WI38 (cell line): ENCODE results near the gene HGS.
"Not testable (repeated sequence)": the region's sequence is repeated elsewhere in the genome, so short reads cannot be mapped to it uniquely, and the experiment has no call there.

Experiments used
- H3K4me3 ChIP-seq: 2 replicates; pipeline ENCODE4 v1.5.1; 2011; ENCODE audit warnings: low read depth, mild to moderate bottlenecking, control low read depth, low read length
- TF ChIP-seq, protein P1 (sequence below): IDR thresholded peaks from 2 replicates; pipeline ENCODE4 v1.5.1; 2012; ENCODE audit warnings: low read depth, mild to moderate bottlenecking, control low read depth, low read length

The HGS gene

DNA sequence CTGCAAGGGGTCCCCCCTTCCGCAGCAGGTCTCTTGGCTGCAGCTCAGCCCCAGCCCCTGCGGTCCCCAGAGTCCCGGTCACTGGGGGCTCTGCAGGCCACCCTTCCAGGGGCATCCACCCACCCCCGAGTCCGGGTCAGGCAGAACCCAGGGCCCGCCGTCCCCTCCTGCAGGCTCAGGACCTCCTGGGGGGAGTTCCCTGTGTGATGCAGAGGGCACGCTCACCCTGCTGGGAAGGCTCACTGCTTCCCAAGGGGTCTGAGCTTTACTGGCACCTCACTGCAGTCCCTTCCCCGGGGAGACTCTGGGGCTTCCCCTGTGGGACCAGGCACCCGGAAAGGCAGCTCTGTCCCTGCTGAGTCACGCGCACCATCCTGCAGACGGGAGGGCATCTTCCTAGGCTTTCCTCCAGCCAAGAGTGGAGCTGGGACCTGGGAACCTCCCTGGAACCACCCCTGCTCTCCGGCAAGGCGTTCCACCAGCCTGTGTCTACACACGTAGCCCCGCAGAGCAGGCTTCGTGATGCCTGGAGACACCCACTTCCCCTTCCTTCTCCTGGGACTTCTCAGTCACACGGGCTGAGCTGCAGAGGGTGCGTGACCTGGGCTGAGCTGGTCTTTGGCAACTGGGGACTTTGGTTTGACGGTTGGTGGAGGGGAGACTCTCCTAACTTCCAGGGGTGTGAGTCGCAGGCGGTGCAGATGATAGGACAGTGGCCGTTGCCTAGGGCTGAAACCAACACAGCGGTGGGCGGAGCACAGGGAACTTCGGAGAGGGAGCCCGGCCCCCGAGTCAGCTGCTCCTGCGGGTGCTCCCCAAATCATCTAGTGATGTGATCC lies 51.7 kb downstream of the HGS start:
- no peak overlapping the region for H3K4me3 ChIP-seq
- TF ChIP-seq, protein P1, sequence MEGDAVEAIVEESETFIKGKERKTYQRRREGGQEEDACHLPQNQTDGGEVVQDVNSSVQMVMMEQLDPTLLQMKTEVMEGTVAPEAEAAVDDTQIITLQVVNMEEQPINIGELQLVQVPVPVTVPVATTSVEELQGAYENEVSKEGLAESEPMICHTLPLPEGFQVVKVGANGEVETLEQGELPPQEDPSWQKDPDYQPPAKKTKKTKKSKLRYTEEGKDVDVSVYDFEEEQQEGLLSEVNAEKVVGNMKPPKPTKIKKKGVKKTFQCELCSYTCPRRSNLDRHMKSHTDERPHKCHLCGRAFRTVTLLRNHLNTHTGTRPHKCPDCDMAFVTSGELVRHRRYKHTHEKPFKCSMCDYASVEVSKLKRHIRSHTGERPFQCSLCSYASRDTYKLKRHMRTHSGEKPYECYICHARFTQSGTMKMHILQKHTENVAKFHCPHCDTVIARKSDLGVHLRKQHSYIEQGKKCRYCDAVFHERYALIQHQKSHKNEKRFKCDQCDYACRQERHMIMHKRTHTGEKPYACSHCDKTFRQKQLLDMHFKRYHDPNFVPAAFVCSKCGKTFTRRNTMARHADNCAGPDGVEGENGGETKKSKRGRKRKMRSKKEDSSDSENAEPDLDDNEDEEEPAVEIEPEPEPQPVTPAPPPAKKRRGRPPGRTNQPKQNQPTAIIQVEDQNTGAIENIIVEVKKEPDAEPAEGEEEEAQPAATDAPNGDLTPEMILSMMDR, result no peak

DNA sequence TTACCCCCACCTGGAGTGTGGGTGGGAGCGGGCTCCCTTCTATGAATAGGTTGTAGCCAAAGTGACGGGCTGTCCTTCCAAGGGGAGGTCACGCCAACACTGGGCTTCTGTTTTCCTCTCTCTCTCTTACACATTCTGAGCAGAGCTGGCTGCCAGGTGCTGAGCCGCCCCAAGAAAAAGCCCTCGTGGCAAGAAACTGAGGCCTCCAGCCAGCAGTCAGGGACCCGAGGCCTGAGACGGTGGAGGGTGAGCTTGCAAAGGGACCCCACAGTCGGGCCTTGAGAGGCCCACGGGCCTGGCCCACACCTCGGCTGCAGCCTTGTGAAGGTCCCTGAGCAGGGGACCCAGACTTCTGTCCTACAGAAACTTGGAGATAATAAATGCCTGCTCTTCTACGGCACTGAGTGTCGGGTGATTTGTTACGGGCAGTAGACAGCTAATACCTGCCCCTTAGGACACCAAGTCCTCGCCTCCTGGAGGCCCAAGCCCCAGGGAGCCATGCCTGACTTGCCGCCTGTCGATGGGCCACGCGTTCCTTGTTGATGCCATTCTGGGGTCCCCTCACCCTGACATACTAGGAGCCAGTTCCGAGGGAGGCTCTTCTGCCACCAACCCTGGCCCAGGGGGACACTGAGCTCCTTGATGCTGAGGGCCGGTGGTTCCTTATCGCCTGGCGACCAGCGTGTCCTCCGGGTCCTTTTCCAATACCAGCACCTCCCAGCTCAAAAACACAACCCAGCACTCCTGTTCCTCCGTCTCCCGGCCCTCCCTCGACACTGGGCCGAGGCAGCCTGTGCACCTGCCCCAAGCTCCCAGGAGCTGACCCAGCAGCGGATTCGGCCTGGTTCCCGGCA lies 54.4 kb downstream of the HGS start:
- no peak overlapping the region for H3K4me3 ChIP-seq
- TF ChIP-seq, protein P1, result no peak

DNA sequence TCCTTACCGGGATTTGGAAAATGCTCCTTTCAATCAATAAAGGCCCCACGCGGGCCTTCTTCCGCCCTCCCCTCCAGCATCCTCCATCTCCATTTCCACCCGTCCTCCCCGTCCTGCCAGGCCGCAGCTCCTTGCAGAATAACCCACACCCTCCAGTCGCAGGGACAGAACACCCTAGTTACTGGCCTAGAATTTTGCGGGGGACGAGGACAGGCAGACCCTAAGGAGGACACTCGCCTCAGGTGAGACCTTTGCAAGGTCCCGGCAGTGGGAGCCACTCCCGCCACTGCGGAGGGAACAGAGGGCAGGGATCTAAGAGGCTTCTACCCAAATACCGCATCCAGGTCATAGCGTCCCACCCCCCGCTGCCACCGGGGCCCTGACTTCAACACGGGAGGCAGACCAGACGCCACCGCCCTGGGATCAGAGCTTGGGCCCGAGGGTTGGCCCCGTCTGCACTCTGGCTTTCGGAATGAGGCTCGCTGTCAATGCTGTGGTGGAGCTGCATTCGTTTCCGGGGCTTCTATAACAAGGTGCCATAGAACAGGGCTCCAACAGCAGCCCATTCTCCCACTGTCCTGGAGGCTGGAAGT lies 55.1 kb downstream of the HGS start:
- TF ChIP-seq, protein P1, result no peak
- no peak overlapping the region for H3K4me3 ChIP-seq

DNA sequence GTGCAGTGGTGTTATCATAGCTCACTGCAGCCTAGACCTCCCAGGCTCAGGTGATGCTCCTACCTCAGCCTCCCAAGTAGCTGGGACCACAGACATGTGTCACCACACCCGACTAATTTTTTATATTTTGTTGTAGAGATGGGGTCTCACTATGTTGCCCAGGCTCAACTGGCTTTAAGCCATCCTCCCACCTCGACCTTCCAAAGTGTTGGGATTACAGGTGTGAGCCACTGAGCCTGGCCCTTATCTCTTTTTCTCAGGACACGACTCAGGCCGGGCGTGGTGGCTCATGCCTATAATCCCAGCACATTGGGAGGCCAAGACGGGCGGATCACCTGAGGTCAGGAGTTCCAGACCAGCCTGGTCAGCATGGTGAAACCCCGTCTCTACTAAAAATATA lies 55.8 kb downstream of the HGS start:
- not testable (repeated sequence) for H3K4me3 ChIP-seq

DNA sequence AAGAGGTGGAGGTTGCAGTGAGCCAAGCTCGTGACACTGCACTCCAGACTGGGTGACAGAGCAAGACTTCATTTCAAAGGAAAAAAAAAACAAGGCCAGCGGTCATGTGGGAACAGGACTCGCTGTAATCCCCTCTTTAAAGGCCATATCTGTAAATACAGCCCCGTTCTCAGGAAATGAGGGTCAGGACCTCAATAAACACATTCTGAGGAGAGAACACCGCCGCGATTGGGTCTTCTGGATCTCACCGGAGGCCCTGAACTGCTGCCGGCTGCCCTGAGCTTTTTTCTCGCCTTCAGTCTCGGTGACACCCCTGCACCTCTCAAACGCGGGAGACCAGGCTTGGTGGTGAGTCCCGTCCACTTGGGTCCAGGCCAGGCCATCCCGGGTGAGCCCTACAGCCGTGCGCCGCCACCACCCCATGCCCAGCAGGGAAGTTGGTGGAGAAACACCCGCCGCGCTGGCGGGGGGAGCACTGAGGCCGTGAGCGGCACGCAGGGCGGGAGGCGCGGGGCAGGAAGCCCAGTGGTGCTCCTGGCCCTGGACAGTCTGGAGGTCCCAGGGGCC lies 56.7 kb downstream of the HGS start:
- H3K4me3 ChIP-seq, result no peak overlapping the region
- TF ChIP-seq, protein P1, result no peak

DNA sequence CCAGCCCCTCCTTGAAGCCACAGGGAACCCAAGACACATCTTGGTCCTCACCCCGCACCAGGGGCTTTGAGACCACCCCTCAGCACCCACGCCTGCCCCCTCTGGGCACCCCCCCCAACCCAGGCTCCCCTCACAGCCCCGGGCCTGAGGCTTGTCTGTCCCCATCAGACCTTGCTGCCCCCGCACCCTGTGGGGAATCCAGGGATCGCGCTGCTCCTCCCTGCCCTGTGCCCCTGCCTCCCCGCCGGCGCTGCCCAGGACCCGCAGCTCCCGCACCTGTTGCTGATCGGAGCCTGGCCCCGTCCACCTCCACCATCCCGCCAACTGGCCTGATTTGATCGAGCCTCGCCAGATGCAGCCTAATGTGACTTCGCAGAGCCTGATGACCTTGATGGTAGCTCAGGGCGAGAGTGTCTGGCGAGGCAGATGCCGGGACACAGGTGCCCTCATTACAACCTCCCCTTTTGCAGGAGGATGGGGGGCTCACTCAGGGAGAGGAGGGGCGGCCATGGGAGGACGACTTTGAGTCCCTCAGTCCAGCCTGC lies 57.3 kb downstream of the HGS start:
- no peak overlapping the region for H3K4me3 ChIP-seq
- TF ChIP-seq, protein P1, result no peak
